HL-60 (cell line): ENCODE measurements around the gene LRP1B.

Experiments
- GABPA ChIP-seq: IDR thresholded peaks from 2 replicates; pipeline ENCODE4 v1.6.1; 2012; ENCODE audit warnings: low read depth
- POLR2AphosphoS5 ChIP-seq: IDR thresholded peaks from 2 replicates; pipeline ENCODE4 v1.6.1; 2012; ENCODE audit warnings: low read depth
- TF ChIP-seq, protein P1 (sequence below): IDR thresholded peaks from one replicate; pipeline ENCODE4 v1.5.1; 2011; ENCODE audit warnings: low read length, control low read depth, inconsistent platforms; ENCODE audit not compliant: insufficient read depth
- TF ChIP-seq, protein P2 (sequence below): IDR thresholded peaks from 2 replicates; pipeline ENCODE4 v1.6.1; 2012; ENCODE audit warnings: low read depth; ENCODE audit not compliant: insufficient replicate concordance

DNA sequence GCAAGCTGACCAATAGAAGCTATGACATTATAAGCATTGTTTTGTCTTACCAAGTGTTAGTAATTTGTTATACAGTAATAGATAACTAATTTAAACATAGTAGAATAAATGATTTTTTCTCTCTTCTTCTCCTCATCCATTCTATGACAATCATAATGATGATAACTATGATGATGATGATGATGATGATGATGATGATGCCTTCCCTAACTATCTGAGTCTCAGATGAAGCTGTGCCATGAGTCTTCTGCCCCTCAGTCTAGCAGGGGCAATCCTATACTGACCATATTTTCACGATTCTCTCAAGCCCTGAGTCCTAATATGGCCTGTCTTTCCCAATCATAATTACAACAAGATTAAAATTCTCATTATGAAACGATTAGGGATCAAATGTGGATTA is 1369.0 kb downstream of the LRP1B start:
- TF ChIP-seq, protein P1, sequence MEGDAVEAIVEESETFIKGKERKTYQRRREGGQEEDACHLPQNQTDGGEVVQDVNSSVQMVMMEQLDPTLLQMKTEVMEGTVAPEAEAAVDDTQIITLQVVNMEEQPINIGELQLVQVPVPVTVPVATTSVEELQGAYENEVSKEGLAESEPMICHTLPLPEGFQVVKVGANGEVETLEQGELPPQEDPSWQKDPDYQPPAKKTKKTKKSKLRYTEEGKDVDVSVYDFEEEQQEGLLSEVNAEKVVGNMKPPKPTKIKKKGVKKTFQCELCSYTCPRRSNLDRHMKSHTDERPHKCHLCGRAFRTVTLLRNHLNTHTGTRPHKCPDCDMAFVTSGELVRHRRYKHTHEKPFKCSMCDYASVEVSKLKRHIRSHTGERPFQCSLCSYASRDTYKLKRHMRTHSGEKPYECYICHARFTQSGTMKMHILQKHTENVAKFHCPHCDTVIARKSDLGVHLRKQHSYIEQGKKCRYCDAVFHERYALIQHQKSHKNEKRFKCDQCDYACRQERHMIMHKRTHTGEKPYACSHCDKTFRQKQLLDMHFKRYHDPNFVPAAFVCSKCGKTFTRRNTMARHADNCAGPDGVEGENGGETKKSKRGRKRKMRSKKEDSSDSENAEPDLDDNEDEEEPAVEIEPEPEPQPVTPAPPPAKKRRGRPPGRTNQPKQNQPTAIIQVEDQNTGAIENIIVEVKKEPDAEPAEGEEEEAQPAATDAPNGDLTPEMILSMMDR = no peak
- TF ChIP-seq POLR2AphosphoS5 = no peak
- TF ChIP-seq, protein P2, sequence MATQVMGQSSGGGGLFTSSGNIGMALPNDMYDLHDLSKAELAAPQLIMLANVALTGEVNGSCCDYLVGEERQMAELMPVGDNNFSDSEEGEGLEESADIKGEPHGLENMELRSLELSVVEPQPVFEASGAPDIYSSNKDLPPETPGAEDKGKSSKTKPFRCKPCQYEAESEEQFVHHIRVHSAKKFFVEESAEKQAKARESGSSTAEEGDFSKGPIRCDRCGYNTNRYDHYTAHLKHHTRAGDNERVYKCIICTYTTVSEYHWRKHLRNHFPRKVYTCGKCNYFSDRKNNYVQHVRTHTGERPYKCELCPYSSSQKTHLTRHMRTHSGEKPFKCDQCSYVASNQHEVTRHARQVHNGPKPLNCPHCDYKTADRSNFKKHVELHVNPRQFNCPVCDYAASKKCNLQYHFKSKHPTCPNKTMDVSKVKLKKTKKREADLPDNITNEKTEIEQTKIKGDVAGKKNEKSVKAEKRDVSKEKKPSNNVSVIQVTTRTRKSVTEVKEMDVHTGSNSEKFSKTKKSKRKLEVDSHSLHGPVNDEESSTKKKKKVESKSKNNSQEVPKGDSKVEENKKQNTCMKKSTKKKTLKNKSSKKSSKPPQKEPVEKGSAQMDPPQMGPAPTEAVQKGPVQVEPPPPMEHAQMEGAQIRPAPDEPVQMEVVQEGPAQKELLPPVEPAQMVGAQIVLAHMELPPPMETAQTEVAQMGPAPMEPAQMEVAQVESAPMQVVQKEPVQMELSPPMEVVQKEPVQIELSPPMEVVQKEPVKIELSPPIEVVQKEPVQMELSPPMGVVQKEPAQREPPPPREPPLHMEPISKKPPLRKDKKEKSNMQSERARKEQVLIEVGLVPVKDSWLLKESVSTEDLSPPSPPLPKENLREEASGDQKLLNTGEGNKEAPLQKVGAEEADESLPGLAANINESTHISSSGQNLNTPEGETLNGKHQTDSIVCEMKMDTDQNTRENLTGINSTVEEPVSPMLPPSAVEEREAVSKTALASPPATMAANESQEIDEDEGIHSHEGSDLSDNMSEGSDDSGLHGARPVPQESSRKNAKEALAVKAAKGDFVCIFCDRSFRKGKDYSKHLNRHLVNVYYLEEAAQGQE = no peak
- TF ChIP-seq GABPA = no peak
